Measurements from ENCODE around the gene CLCN7. TPM values are rescaled to one million over a fixed set of nuclear protein-coding genes. Genes with fewer than 3 reads are reported as not detected.

The CLCN7 gene
- total RNA-seq, 1 experiment from 2014 or later: 60.0 TPM

DNA sequence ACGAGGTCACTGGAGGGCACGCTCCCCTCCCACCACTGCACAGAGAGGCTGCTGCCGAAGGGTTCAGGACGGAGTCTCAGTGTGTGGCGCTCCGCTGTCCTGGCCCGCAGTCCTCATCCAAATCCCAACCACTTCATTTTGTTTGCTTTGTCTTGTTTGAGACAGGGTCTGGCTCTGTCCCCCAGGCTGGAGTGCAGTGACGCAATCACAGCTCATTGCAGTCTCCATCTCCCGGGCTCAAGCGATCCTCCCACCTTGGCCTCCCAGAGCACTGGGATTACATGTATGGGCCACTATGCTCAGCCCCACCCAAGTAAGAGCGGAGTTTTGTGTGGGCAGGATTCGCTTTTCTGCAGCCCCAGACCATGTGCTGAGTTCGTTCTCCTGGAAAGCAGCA, 73.1 kb downstream of the CLCN7 start:
- Mint-ChIP-seq H3K36me3 (ENCODE audit: insufficient read depth, unreplicated experiment) (peaks cover 19% of the 10 kb centered on the region), H3K27me3 (ENCODE audit: insufficient read depth, unreplicated experiment) (no peaks in the 10 kb centered on the region), H3K4me1 (ENCODE audit: insufficient read depth, unreplicated experiment) (no peaks in the 10 kb centered on the region), H3K9me3 (ENCODE audit: unreplicated experiment) (no peaks in the 10 kb centered on the region), H3K4me3 (ENCODE audit: unreplicated experiment) (no peak overlapping the region), H3K27ac (ENCODE audit: low read depth, unreplicated experiment) (no peak overlapping the region)
- TF ChIP-seq, protein P1, sequence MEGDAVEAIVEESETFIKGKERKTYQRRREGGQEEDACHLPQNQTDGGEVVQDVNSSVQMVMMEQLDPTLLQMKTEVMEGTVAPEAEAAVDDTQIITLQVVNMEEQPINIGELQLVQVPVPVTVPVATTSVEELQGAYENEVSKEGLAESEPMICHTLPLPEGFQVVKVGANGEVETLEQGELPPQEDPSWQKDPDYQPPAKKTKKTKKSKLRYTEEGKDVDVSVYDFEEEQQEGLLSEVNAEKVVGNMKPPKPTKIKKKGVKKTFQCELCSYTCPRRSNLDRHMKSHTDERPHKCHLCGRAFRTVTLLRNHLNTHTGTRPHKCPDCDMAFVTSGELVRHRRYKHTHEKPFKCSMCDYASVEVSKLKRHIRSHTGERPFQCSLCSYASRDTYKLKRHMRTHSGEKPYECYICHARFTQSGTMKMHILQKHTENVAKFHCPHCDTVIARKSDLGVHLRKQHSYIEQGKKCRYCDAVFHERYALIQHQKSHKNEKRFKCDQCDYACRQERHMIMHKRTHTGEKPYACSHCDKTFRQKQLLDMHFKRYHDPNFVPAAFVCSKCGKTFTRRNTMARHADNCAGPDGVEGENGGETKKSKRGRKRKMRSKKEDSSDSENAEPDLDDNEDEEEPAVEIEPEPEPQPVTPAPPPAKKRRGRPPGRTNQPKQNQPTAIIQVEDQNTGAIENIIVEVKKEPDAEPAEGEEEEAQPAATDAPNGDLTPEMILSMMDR (IDR thresholded peaks at IDR 0.05; ENCODE audit: unreplicated experiment): no peak
- POLR2A ChIA-PET: interaction anchor here (0.7 to 1.3 kb wide), 3 partner anchors 11 to 19 kb away, joined by 3 to 4 read pairs (median 3); no protein-coding TSS in a partner anchor
- intact Hi-C loops (cut with micrococcal nuclease): no loop called here
- no TSS peak for BruUV-seq (replicated peaks)
- DNase-seq (ENCODE audit: unreplicated experiment): no peak
- CTCF ChIA-PET: interaction anchor here (0.6 kb wide), 2 partner anchors 9 to 40 kb away, joined by 4 read pairs; no protein-coding TSS in a partner anchor

DNA sequence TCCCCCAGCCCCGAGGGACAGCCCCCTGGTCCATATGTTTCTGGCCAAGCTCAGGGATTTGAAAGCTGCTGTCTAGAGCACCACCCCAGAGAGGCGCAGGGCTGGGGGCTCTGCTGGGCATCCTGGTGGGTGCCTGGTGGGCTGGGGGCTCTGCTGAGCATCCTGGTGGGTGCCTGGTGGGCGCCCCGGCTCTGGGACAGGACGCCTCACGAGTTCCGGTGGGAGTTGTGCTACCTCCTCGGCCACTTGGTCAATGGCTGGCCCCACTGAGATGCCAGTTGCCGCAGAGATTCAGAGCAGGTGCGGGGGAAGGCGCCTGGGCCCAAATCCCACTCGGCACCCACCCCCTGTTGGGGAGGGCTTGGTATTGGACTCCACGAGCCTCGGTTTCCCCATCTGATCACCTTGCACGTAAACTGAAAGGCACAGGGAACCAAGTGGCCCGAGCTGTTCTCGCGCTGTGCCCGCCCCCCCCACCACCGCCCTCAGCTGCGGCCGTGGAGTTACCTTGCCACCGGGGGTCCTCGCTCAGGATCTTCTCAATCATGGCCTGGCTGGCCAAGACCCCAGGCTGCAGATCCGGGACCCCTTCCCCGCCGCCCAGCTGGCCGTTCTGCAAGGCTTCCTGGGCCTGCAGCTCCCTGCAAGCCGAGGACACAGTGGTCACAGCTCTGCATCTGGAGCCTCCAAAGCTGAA, 73.6 kb downstream of the CLCN7 start:
- Mint-ChIP-seq H3K27me3 (ENCODE audit: insufficient read depth, unreplicated experiment) (no peaks in the 10 kb centered on the region), H3K27ac (ENCODE audit: low read depth, unreplicated experiment) (no peak overlapping the region), H3K9me3 (ENCODE audit: unreplicated experiment) (no peaks in the 10 kb centered on the region), H3K36me3 (ENCODE audit: insufficient read depth, unreplicated experiment) (peaks cover 21% of the 10 kb centered on the region), H3K4me3 (ENCODE audit: unreplicated experiment) (no peak overlapping the region), H3K4me1 (ENCODE audit: insufficient read depth, unreplicated experiment) (no peaks in the 10 kb centered on the region)
- ChIA-PET POLR2A (interaction anchor here (0.7 to 1.3 kb wide), 3 partner anchors 10 to 20 kb away, joined by 3 to 4 read pairs (median 3); no protein-coding TSS in a partner anchor), CTCF (interaction anchor here (0.5 to 0.6 kb wide), 2 partner anchors 39 to 207 kb away, joined by 3 to 4 read pairs; no protein-coding TSS in a partner anchor)
- no TSS peak for BruUV-seq (replicated peaks)
- TF ChIP-seq, protein P1 (IDR thresholded peaks at IDR 0.05; ENCODE audit: unreplicated experiment): no peak
- intact Hi-C loops (cut with micrococcal nuclease): no loop called here
- no peak for DNase-seq (ENCODE audit: unreplicated experiment)

DNA sequence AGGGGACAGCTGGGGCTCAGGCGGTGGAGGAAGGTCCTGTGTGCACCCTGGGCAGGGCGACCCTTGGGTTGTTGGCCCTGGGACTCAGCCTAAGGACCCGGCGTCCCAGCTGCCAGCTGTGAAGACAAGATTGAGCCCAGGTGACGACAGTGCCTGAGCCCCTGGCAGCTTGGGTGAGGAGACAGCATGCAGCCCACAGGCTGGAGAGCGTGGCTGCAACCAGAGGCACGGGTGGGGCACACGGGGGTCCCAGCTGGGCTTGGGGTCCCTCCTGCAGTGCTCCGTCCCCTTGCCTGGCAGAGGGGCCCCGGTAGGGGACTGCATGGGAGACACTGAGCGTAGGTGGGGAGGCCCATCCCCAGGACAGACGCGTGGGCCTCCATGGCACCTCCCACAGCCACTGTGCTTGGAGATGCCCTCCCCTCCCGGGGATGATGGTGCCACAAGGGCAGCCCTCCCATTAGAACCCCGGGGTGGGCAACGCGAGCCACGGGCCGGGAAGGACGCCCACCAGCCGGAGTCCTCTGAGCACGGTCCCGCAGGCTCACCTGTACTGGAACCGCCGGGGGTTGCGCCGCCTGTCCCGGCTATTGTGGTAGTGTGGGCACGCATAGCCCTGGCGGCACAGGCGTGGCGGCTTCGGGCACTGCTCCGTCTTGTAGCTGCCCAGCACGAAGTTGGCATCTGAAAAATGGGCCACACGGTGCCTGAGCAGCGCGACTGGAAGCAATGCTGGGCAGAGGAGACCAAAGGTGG, 75.8 kb downstream of the CLCN7 start:
- POLR2A ChIA-PET: no interaction called here

DNA sequence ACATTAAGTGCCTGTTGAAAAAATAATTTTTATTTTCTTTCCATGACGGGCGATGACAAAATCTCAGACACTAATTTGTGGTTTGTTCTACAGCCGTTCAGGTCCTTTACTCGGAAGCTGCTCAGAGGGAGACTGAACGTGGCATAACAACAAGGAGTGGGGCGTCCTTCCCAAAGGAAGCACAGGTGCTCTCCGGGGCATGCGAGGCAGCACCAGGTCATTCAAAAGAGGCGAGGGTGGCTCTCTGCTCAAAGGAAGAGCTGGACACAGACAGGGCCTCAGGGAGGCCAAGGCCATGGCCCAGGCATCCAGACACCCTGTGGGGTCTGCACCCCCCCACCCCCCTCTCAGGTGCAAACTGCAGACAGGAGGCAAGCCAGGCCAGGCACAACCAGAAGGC, 76.5 kb downstream of the CLCN7 start:
- ChIA-PET POLR2A (interaction anchor here (1.4 kb wide), 1 partner anchor 10 kb away, joined by 4 read pairs; no protein-coding TSS in a partner anchor), CTCF (no interaction called here)
- Mint-ChIP-seq H3K36me3 (ENCODE audit: insufficient read depth, unreplicated experiment) (peaks cover 20% of the 10 kb centered on the region), H3K27ac (ENCODE audit: low read depth, unreplicated experiment) (no peak overlapping the region), H3K4me1 (ENCODE audit: insufficient read depth, unreplicated experiment) (no peaks in the 10 kb centered on the region), H3K4me3 (ENCODE audit: unreplicated experiment) (no peak overlapping the region), H3K9me3 (ENCODE audit: unreplicated experiment) (no peaks in the 10 kb centered on the region), H3K27me3 (ENCODE audit: insufficient read depth, unreplicated experiment) (no peaks in the 10 kb centered on the region)
- intact Hi-C loops (cut with micrococcal nuclease): no loop called here
- BruUV-seq (replicated peaks): no TSS peak
- TF ChIP-seq, protein P1 (IDR thresholded peaks at IDR 0.05; ENCODE audit: unreplicated experiment): no peak
- DNase-seq (ENCODE audit: unreplicated experiment): no peak

More for the DNA sequence above, 75.8 kb downstream of the CLCN7 start:
- no peak for DNase-seq (ENCODE audit: unreplicated experiment)
- BruUV-seq (replicated peaks): no TSS peak
- no peak overlapping the region for H3K27ac Mint-ChIP-seq (ENCODE audit: low read depth, unreplicated experiment)
- no peaks in the 10 kb centered on the region for H3K27me3 Mint-ChIP-seq (ENCODE audit: insufficient read depth, unreplicated experiment)
- no peak overlapping the region for H3K4me3 Mint-ChIP-seq (ENCODE audit: unreplicated experiment)
- H3K4me1 Mint-ChIP-seq (ENCODE audit: insufficient read depth, unreplicated experiment): no peaks in the 10 kb centered on the region
- CTCF ChIA-PET: no interaction called here
- TF ChIP-seq, protein P1 (IDR thresholded peaks at IDR 0.05; ENCODE audit: unreplicated experiment): no peak
- intact Hi-C loops (cut with micrococcal nuclease): no loop called here
- no peaks in the 10 kb centered on the region for H3K9me3 Mint-ChIP-seq (ENCODE audit: unreplicated experiment)
- peaks cover 25% of the 10 kb centered on the region for H3K36me3 Mint-ChIP-seq (ENCODE audit: insufficient read depth, unreplicated experiment)
